K562 (cell line): ENCODE results near the gene FXYD3. TPM values are rescaled to one million over a fixed set of nuclear protein-coding genes. Genes with fewer than 3 reads are reported as not detected.

Source experiments
- polyA plus RNA-seq, 8 experiments: library from polyadenylated mRNA; depleted of rRNA in 4 of 8; stranded (reverse) in 5 of 8; unstranded in 3 of 8; fragments of >200 nt; fragmentation: Nextera tagmentation in 2 of 8; fragmentation: Illumina TruSeq in 1 of 8; extraction: Ambion mirVana in 2 of 8; extraction: Trizol in 1 of 8; gene quantifications; 2 replicates each; pipeline versions ENCODE4 v1.2.1 to v1.2.3, GENCODE V29; 2011 to 2014; ENCODE audit warnings: inconsistent platforms in 1 of 8, missing spikeins in 1 of 8
- small RNA-seq: library from RNA; depleted of rRNA; stranded (forward); fragments of <200 nt; gene quantifications from one replicate; pipeline ENCODE3, GENCODE V24; 2014
- total RNA-seq, 7 experiments: library from RNA; depleted of rRNA in 6 of 7; stranded (reverse); fragments of >200 nt in 6 of 7; fragmentation: Illumina TruSeq in 2 of 7; extraction: Trizol in 2 of 7; gene quantifications; 2 replicates each; pipeline versions ENCODE4 v1.2.1 to v1.2.3, GENCODE V29; 2011 to 2021; ENCODE audit warnings: low replicate concordance in 1 of 7

Gene FXYD3
- total and polyA plus RNA-seq, 9 of the 15 experiments (the other 6 are each of a cell fraction or from before 2014, with no cell fraction given), result 0.24 TPM; not detected in 8

Small RNAs within 50 kb of the gene (small RNA-seq; reads per million reads assigned to genes)
- gene AC020907.2, result not detected

Other genes with a start within 250 kb of the FXYD3 start
Only the 7 nearest of the 17 such genes appear.
- gene SCN1B, start 85.4 kb upstream of the FXYD3 start, total RNA-seq (2014; rRNA removed), result 0.91 and 1.6 TPM in 2 replicates
- gene SCN1B, start 85.4 kb upstream of the FXYD3 start, total RNA-seq (2014; rRNA removed; fragmentation: Illumina TruSeq; extraction: Trizol), result 0.51 and 0.80 TPM in 2 replicates
- 0.91 and 1.2 TPM in 2 replicates for gene SCN1B, start 85.4 kb upstream of the FXYD3 start, total RNA-seq (2015; rRNA removed; fragmentation: Illumina TruSeq; extraction: Trizol)
- gene SCN1B, start 85.4 kb upstream of the FXYD3 start, total RNA-seq (2021), result 1.8 TPM in 2 replicates
- 2.5 and 4.2 TPM in 2 replicates for gene SCN1B, start 85.4 kb upstream of the FXYD3 start, polyA plus RNA-seq (2011; rRNA removed)
- gene SCN1B, start 85.4 kb upstream of the FXYD3 start, polyA plus RNA-seq (2014; fragmentation: Illumina TruSeq; extraction: Trizol), result 0.79 and 1.0 TPM in 2 replicates
- under 1 TPM; 0.03 to 0.06 TPM for gene SCN1B, start 85.4 kb upstream of the FXYD3 start, polyA plus RNA-seq (2014; fragmentation: Nextera tagmentation; extraction: Ambion mirVana)
- 1.2 and 2.1 TPM in 2 replicates for gene SCN1B, start 85.4 kb upstream of the FXYD3 start, polyA plus RNA-seq (2014; rRNA removed)
- gene HPN, start 74.1 kb upstream of the FXYD3 start, total RNA-seq (2014; rRNA removed), result not detected in 2 replicates
- gene HPN, start 74.1 kb upstream of the FXYD3 start, total RNA-seq (2014; rRNA removed; fragmentation: Illumina TruSeq; extraction: Trizol), result not detected in 2 replicates
- gene HPN, start 74.1 kb upstream of the FXYD3 start, total RNA-seq (2015; rRNA removed; fragmentation: Illumina TruSeq; extraction: Trizol), result 0.15 TPM in 1 of 2 replicates, not detected in the other
- gene HPN, start 74.1 kb upstream of the FXYD3 start, total RNA-seq (2021), result 0.20 and 0.36 TPM in 2 replicates
- gene HPN, start 74.1 kb upstream of the FXYD3 start, polyA plus RNA-seq (2011; rRNA removed), result 0.10 and 0.11 TPM in 2 replicates
- not detected in 2 replicates for gene HPN, start 74.1 kb upstream of the FXYD3 start, polyA plus RNA-seq (2014; fragmentation: Illumina TruSeq; extraction: Trizol)
- not detected for gene HPN, start 74.1 kb upstream of the FXYD3 start, polyA plus RNA-seq (2014; fragmentation: Nextera tagmentation; extraction: Ambion mirVana)
- gene HPN, start 74.1 kb upstream of the FXYD3 start, polyA plus RNA-seq (2014; rRNA removed), result not detected in 2 replicates
- 0.14 TPM in 1 of 2 replicates, not detected in the other for gene LGI4, start 19.2 kb downstream of the FXYD3 start, total RNA-seq (2014; rRNA removed)
- not detected in 2 replicates for gene LGI4, start 19.2 kb downstream of the FXYD3 start, total RNA-seq (2014; rRNA removed; fragmentation: Illumina TruSeq; extraction: Trizol)
- not detected in 2 replicates for gene LGI4, start 19.2 kb downstream of the FXYD3 start, total RNA-seq (2015; rRNA removed; fragmentation: Illumina TruSeq; extraction: Trizol)
- gene LGI4, start 19.2 kb downstream of the FXYD3 start, total RNA-seq (2021), result 0.24 TPM in 1 of 2 replicates, not detected in the other
- gene LGI4, start 19.2 kb downstream of the FXYD3 start, polyA plus RNA-seq (2011; rRNA removed), result 0.29 and 0.73 TPM in 2 replicates
- 0.30 and 0.33 TPM in 2 replicates for gene LGI4, start 19.2 kb downstream of the FXYD3 start, polyA plus RNA-seq (2014; fragmentation: Illumina TruSeq; extraction: Trizol)
- gene LGI4, start 19.2 kb downstream of the FXYD3 start, polyA plus RNA-seq (2014; fragmentation: Nextera tagmentation; extraction: Ambion mirVana), result not detected
- gene LGI4, start 19.2 kb downstream of the FXYD3 start, polyA plus RNA-seq (2014; rRNA removed), result 0.21 and 1.1 TPM in 2 replicates
- 2.3 and 2.4 TPM in 2 replicates for gene FXYD1, start 23.0 kb downstream of the FXYD3 start, total RNA-seq (2014; rRNA removed)
- gene FXYD1, start 23.0 kb downstream of the FXYD3 start, total RNA-seq (2014; rRNA removed; fragmentation: Illumina TruSeq; extraction: Trizol), result not detected in 2 replicates
- 0.60 and 1.3 TPM in 2 replicates for gene FXYD1, start 23.0 kb downstream of the FXYD3 start, total RNA-seq (2015; rRNA removed; fragmentation: Illumina TruSeq; extraction: Trizol)
- 1.7 and 2.7 TPM in 2 replicates for gene FXYD1, start 23.0 kb downstream of the FXYD3 start, total RNA-seq (2021)
- gene FXYD1, start 23.0 kb downstream of the FXYD3 start, polyA plus RNA-seq (2011; rRNA removed), result 0.40 and 0.66 TPM in 2 replicates
- 0.71 and 2.1 TPM in 2 replicates for gene FXYD1, start 23.0 kb downstream of the FXYD3 start, polyA plus RNA-seq (2014; fragmentation: Illumina TruSeq; extraction: Trizol)
- gene FXYD1, start 23.0 kb downstream of the FXYD3 start, polyA plus RNA-seq (2014; fragmentation: Nextera tagmentation; extraction: Ambion mirVana), result not detected
- gene FXYD1, start 23.0 kb downstream of the FXYD3 start, polyA plus RNA-seq (2014; rRNA removed), result 2.4 and 3.2 TPM in 2 replicates
- gene FXYD7, start 27.4 kb downstream of the FXYD3 start, total RNA-seq (2014; rRNA removed), result not detected in 2 replicates
- gene FXYD7, start 27.4 kb downstream of the FXYD3 start, total RNA-seq (2014; rRNA removed; fragmentation: Illumina TruSeq; extraction: Trizol), result not detected in 2 replicates
- gene FXYD7, start 27.4 kb downstream of the FXYD3 start, total RNA-seq (2015; rRNA removed; fragmentation: Illumina TruSeq; extraction: Trizol), result 0.26 and 0.36 TPM in 2 replicates
- gene FXYD7, start 27.4 kb downstream of the FXYD3 start, total RNA-seq (2021), result 0.27 and 0.80 TPM in 2 replicates
- 0.18 and 0.26 TPM in 2 replicates for gene FXYD7, start 27.4 kb downstream of the FXYD3 start, polyA plus RNA-seq (2011; rRNA removed)
- 0.28 TPM in 1 of 2 replicates, not detected in the other for gene FXYD7, start 27.4 kb downstream of the FXYD3 start, polyA plus RNA-seq (2014; fragmentation: Illumina TruSeq; extraction: Trizol)
- gene FXYD7, start 27.4 kb downstream of the FXYD3 start, polyA plus RNA-seq (2014; fragmentation: Nextera tagmentation; extraction: Ambion mirVana), result under 1 TPM; 0.10 to 0.13 TPM
- gene FXYD7, start 27.4 kb downstream of the FXYD3 start, polyA plus RNA-seq (2014; rRNA removed), result 0.32 and 0.46 TPM in 2 replicates
- gene FXYD5, start 38.9 kb downstream of the FXYD3 start, total RNA-seq (2014; rRNA removed), result 174 and 300 TPM in 2 replicates
- gene FXYD5, start 38.9 kb downstream of the FXYD3 start, total RNA-seq (2014; rRNA removed; fragmentation: Illumina TruSeq; extraction: Trizol), result 122 and 147 TPM in 2 replicates
- gene FXYD5, start 38.9 kb downstream of the FXYD3 start, total RNA-seq (2015; rRNA removed; fragmentation: Illumina TruSeq; extraction: Trizol), result 252 and 264 TPM in 2 replicates
- 250 and 256 TPM in 2 replicates for gene FXYD5, start 38.9 kb downstream of the FXYD3 start, total RNA-seq (2021)
- gene FXYD5, start 38.9 kb downstream of the FXYD3 start, polyA plus RNA-seq (2011; rRNA removed), result 104 and 125 TPM in 2 replicates
- gene FXYD5, start 38.9 kb downstream of the FXYD3 start, polyA plus RNA-seq (2014; fragmentation: Illumina TruSeq; extraction: Trizol), result 522 and 537 TPM in 2 replicates
- gene FXYD5, start 38.9 kb downstream of the FXYD3 start, polyA plus RNA-seq (2014; fragmentation: Nextera tagmentation; extraction: Ambion mirVana), result 100 to 1,000 TPM; 125 to 198 TPM
- 120 and 155 TPM in 2 replicates for gene FXYD5, start 38.9 kb downstream of the FXYD3 start, polyA plus RNA-seq (2014; rRNA removed)
- 0.09 TPM in 1 of 2 replicates, not detected in the other for gene FAM187B, start 112.9 kb downstream of the FXYD3 start, total RNA-seq (2014; rRNA removed)
- gene FAM187B, start 112.9 kb downstream of the FXYD3 start, total RNA-seq (2014; rRNA removed; fragmentation: Illumina TruSeq; extraction: Trizol), result not detected in 2 replicates
- not detected in 2 replicates for gene FAM187B, start 112.9 kb downstream of the FXYD3 start, total RNA-seq (2015; rRNA removed; fragmentation: Illumina TruSeq; extraction: Trizol)
- not detected in 2 replicates for gene FAM187B, start 112.9 kb downstream of the FXYD3 start, total RNA-seq (2021)
- not detected in 2 replicates for gene FAM187B, start 112.9 kb downstream of the FXYD3 start, polyA plus RNA-seq (2011; rRNA removed)
- gene FAM187B, start 112.9 kb downstream of the FXYD3 start, polyA plus RNA-seq (2014; fragmentation: Illumina TruSeq; extraction: Trizol), result not detected in 2 replicates
- under 1 TPM in 1 of 2 experiments, not detected in 1; 0.04 TPM for gene FAM187B, start 112.9 kb downstream of the FXYD3 start, polyA plus RNA-seq (2014; fragmentation: Nextera tagmentation; extraction: Ambion mirVana)
- not detected in 2 replicates for gene FAM187B, start 112.9 kb downstream of the FXYD3 start, polyA plus RNA-seq (2014; rRNA removed)